Stimulated activated CD8-positive, alpha-beta memory T cell treated with anti-CD3 and anti-CD28 coated beads, Interleukin-12 subunit alpha, Interleukin-12 subunit beta, amount 100 ng/mL, for 1 hour (primary cell): ENCODE data around the gene TCL1B.
"Not testable (repeated sequence)": the region's sequence is repeated elsewhere in the genome, so short reads cannot be mapped to it uniquely, and the experiment has no call there.

Source experiments
- DNase-seq: peaks from one replicate; pipeline ENCODE4 v3.0.0-alpha.2; 2020; ENCODE audit warnings: low read depth

TCL1B gene

DNA sequence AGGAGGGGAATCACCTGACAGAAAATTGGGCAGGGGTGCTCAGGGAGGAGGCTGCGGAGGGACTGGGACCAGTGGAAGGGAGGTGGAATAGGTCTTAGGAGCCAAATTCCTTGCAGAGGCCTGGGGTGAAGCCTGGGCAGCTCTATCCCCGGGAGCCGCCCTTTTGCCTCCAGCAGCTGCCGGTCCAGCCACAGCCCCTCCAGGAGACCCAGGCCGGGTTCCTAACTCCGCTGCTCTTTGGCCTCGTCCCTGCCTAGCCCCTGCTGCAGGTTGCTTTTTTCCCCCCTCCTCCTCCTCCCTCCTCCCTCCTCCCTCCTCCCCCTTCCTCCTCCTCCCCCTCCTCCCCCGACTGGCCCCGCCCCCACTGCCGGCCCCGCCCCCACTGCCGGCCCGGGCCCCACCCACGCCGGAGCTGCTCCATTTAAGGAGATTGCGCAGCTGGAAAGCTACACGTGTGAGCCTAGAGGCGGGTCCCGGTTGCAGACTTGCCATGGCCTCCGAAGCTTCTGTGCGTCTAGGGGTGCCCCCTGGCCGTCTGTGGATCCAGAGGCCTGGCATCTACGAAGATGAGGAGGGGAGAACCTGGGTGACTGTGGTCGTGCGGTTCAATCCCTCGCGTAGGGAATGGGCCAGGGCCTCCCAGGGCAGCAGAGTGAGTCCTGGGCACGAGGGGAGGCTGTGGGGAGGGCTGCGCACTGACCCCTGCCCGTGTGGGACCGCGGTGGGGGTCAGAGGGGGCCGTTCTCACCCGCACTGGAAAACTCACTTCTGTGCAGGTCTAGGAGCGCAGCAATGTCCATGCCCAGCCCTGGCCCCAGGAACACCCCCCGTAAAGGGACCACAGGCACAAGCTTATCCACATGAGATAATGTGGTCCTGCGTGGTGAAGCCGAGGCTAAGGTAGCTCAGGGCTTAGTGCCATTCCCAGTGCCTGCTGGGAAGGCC is at the start of gene TCL1B:
Gene TCL1B, plus strand, starts transcription at position 449 of the 945 bp plus-strand sequence. Its CDS starts 42 bp downstream, at position 491.
- DNase-seq: no peak

DNA sequence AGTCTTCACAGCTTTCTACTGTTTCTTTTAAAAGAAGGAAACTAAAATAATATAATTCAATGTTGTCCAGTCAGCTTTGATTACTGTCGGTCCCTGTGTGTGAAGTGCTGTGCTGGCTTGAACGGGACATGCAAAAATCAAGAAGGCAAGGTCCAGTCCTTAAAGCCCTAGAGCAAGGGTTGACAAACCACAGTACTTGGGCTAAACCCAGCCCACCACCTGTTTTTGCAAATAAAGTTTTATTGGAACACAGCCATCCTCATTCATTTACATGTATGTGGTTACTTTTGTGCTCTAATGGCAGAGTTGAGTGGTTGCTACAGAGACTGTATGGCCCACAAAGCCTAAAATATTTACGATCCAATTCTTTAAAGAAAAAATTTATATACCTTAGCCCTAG is 41.2 kb upstream of the TCL1B start:
- DNase-seq: no peak

DNA sequence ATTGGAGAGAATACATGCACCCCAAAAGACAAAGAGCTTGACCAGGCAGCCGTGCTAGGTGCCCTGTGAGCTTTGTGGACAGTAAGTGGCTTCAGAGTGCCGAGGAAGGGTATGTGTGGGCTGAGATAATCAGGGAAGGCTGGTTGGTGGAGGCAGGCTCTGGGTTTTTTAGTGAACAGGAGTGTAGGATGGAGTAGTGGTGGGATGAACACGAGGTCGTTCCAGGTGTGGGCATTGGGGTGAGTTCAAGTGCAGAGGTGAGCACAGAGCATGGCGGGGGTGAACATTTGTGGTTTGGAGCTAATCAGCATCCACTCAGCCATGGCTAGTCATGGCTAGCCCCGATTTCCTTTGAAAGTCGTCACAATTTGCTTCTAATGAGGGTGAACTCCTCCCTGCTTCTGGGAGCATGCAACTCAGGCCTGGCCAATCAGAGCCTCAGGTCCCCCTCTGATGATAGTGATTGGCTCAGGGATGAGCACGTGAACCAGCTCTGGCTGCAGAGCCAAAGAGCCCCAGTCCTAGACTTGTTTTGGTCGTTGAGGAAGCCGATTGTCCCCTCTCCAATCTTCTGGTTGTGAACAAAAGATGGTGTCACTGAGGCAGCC is 40.7 kb upstream of the TCL1B start:
- DNase-seq: no peak

DNA sequence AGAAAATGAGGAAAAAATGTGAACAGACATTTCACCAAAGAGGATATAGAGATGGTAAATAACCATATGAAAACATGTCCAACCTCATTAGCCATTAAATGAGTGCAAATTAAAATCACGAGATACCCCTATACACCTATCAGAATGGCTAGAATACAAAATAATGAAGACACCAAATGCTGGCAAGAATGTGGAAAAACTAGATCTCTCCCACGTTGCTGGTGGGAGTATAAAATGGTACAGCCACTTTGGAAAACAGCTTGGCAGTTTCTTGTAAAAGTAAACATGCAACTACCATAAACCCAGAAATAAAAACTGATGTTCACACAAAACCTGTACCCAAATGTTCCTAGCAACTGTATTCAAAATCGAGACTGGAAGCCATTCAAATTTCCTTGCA is 38.3 kb upstream of the TCL1B start:
- DNase-seq: no peak

DNA sequence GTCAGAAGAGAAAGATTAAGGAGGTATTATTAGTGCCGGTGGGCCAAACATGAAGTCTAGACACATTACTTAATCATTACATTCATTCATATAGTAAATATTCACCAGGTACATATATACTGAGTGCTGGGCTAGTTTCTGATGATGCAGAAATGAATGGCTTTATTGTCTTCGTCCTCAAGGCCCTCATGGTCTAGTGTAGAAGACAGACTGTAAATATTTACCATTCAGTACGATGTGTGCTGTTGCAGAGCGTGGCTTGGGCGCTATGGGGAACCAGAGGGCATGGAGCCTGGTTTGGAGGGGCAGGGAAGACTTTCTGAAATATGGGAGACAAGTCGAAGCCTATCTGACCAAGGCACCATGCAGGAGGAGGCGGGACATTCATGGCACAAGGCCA is 37.0 kb upstream of the TCL1B start:
- no peak for DNase-seq

- no peak for DNase-seq
These were observed 35.2 kb upstream of the TCL1B start for GRCh38 chr14:95651028-95651427.

GRCh38 chr14:95651821-95652583 is 34.2 kb upstream of the TCL1B start:
- no peak for DNase-seq

- DNase-seq: no peak
These were observed 33.5 kb upstream of the TCL1B start for GRCh38 chr14:95652690-95653089.

GRCh38 chr14:95655461-95655860 is 30.8 kb upstream of the TCL1B start:
- DNase-seq: no peak

DNA sequence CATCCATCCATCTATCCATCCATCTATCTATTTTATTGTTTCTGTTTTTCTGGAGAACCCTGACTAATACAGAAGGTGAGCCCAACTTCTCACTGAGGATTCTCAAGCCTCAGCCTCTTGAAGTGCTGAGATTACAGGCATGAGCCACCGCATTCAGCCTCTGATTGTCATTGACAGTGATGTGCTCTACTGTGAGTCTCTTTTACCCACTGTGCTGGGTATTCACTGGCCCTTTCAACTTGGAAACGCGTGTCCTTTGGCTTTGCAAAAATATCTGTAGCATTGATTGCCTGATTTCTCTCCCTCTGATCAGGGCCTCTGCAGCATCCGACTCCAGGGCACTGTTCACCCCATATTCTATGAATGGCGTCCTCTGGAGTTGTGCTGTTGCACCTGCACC is 29.6 kb upstream of the TCL1B start:
- DNase-seq: no peak

DNA sequence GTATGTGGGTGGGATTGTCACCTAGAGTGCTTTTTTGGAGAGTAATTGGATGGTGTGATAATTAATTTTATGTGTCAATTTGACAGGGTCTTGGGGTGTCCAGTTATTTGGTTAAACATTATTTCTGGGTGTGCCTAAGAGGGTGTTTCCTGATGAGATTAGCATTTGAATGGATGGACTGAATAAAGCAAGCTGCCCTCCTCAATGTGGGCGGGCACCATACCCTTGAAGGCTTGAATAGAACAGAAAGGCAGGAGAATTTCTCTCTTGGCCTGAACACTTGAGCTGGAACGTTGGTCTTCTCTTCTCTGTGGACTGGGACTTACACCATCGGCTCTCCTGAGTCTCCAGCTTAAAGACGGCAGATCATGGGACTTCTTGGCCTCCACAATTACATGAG is 28.8 kb upstream of the TCL1B start:
- no peak for DNase-seq

- no peak for DNase-seq
These were observed 26.8 kb upstream of the TCL1B start for GRCh38 chr14:95659293-95659989.

DNA sequence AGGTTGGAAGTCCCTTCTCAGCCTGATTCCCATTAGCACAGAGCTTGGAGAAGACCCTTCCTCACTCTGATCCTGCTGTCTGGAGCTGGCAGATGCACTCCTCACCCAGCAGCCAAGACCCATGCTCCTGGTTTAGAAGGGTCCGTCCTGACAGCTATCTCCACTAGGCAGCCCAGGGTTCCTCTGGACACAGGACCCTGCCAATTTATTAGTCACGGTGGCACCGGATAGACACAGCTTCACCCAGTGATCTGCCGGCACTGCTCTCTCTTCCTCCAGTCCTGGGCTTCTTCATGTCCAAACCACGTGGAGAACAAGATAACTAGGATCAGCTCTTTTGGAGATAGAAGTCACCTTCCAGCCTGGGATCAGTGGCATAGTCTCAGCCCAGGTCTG is 26.2 kb upstream of the TCL1B start:
- no peak for DNase-seq

- no peak for DNase-seq
These were observed 25.3 kb upstream of the TCL1B start for GRCh38 chr14:95660651-95661515.

DNA sequence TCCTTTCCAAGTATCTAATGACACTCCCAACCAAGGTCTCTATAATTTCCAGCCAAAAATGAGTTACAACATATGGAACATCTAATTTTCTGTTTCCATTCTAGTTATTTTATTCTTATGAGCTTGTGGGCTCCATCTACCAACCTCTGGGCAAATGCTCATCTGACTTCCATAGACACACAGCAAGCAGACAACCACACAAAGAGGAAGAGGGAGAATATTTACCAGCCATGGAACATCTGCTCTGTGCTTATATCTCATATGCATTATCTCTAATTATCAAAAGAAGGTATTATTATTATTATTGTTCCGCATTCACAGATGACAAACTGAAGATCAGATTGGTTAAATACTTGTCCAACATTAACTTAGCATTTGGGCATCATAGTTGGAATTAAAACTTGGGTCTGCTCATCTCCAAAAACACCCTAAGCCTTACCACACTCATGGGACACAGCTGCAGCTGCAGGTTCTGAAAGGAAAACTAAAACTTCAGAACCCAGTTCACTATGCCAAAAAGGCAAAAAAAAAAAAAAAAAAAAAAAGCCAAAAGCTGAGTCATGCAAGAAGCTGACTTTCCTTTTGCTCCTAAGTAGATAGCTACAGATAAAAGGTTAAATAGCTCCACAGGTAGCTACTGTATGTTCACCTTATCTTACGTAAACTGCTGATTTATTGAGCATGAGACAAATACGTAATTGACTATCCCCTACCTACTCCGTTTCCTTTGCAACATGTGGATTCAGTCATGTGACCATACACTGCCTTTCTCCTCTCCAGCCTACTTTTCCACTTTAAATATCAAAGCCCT is 23.6 kb upstream of the TCL1B start:
- DNase-seq: no peak

- DNase-seq: no peak
These were observed 22.9 kb upstream of the TCL1B start for GRCh38 chr14:95663226-95663797.

DNA sequence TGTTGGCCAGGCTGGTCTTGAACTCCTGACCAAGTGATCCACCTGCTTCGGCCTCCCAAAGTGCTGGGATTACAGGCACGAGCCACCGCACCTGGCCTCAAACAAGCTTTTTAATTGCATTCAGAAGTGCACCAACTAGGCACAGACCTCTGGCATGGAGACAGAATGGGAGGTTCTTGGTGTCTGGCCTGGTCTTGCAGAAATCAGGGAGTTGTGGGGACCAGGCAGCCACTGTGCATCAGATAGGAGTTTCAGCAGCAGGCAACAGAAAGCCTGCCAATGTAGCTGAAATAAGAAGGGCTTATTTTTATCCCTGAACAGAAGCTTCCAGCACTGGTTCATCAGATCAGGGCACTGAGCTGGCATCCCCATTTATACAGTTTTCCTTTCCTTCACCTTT is 22.2 kb upstream of the TCL1B start:
- no peak for DNase-seq

- DNase-seq: no peak
These were observed 21.7 kb upstream of the TCL1B start for GRCh38 chr14:95664546-95664945.

GRCh38 chr14:95665530-95665929 is 20.7 kb upstream of the TCL1B start:
- not testable (repeated sequence) for DNase-seq

- no peak for DNase-seq
These were observed 19.8 kb upstream of the TCL1B start for GRCh38 chr14:95666450-95666849.
